Skeletal muscle tissue (tissue), 4 donors: ENCODE data around the gene ELP2. TPM values are rescaled to one million over a fixed set of nuclear protein-coding genes. Genes with fewer than 3 reads are reported as not detected.

Source experiments
- H3K27ac ChIP-seq: one replicate; pipeline ENCODE4 v1.7.0; 2013; ENCODE audit warnings: mild to moderate bottlenecking, low read depth, low read length, inconsistent platforms
- H3K27me3 ChIP-seq, 3 donors: one replicate each; pipeline ENCODE4 v1.7.0; 2013; ENCODE audit warnings: low read length in 3 of 3; ENCODE audit not compliant: control insufficient read depth in 3 of 3, insufficient read depth in 3 of 3
- H3K36me3 ChIP-seq, 3 donors: one replicate each; pipeline ENCODE4 v1.7.0; 2013; ENCODE audit warnings: low read length in 3 of 3; ENCODE audit not compliant: control insufficient read depth in 3 of 3, insufficient read depth in 3 of 3
- H3K4me1 ChIP-seq, 3 donors: one replicate each; pipeline ENCODE4 v1.7.0; 2013; ENCODE audit warnings: low read length in 3 of 3, mild to moderate bottlenecking in 3 of 3; ENCODE audit not compliant: control insufficient read depth in 3 of 3, insufficient read depth in 3 of 3
- H3K4me3 ChIP-seq, 3 donors: one replicate each; pipeline ENCODE4 v1.7.0; 2013; ENCODE audit warnings: low read length in 3 of 3
- H3K9ac ChIP-seq, 3 donors: one replicate each; pipeline ENCODE4 v1.7.0; 2013; ENCODE audit warnings: low read length in 3 of 3, mild to moderate bottlenecking in 3 of 3, moderate library complexity in 2 of 3, low read depth in 1 of 3
- H3K9me3 ChIP-seq, 3 donors: one replicate each; pipeline ENCODE4 v1.7.0; 2013; ENCODE audit warnings: low read length in 3 of 3; ENCODE audit not compliant: control insufficient read depth in 3 of 3
- total RNA-seq: library from RNA; depleted of rRNA; stranded (reverse); fragments of >200 nt; gene quantifications from one replicate; pipeline ENCODE4 v1.2.3, GENCODE V29; 2014
- donor health status: Osteomylitis.

The ELP2 gene
- total RNA-seq, 1 donor from 2014 or later: 156 TPM

DNA sequence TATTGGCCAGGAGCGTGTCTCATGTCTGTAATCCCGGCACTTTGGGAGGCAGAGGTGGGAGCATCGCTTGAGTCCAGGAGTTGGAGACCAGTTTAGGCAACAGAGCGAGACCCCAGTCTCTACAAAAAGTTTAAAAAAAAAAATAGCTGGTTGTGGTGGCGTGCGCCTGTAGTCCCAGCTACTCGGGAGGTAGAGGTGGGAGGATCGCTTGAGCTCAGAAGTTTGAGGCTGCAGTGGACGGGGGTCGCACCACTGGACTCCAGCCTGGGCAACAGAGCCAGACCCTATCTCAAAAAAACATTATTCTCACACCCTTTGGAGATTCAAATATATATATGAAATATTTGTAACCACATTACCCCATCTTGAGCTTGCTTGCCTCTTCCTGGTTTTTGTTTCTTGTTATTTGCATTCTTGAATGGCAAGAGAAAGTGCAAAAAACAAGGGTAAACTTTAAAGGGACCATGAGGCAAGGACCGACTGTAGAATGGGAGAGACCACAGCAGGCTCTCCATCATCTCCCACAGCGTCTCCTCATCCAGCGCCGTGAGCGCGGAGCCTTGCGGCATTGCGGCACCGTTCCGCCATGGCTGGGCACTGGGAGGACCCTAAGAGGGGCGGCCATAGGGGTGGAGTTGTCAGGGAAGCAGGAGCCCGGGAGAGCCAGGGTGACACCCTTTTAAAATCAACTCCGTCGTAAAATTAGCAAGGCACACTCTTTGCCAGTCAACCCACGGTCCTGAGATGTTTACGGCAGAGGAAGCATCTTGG lies 1.4 kb downstream of the ELP2 start:
- no peaks in the 10 kb centered on the region for H3K9me3 ChIP-seq
- H3K36me3 ChIP-seq: peaks cover 5 to 11% (median 6%) of the 10 kb centered on the region in 3 donors
- H3K27ac ChIP-seq: no peak overlapping the region
- peak overlapping the region; percentile 96 to 100 (median 99) for H3K9ac ChIP-seq
- H3K27me3 ChIP-seq: no peaks in the 10 kb centered on the region
- peaks cover 13 to 26% (median 14%) of the 10 kb centered on the region in 3 donors for H3K4me1 ChIP-seq
- H3K4me3 ChIP-seq: peak overlapping the region; percentile 97 to 99 (median 99)

DNA sequence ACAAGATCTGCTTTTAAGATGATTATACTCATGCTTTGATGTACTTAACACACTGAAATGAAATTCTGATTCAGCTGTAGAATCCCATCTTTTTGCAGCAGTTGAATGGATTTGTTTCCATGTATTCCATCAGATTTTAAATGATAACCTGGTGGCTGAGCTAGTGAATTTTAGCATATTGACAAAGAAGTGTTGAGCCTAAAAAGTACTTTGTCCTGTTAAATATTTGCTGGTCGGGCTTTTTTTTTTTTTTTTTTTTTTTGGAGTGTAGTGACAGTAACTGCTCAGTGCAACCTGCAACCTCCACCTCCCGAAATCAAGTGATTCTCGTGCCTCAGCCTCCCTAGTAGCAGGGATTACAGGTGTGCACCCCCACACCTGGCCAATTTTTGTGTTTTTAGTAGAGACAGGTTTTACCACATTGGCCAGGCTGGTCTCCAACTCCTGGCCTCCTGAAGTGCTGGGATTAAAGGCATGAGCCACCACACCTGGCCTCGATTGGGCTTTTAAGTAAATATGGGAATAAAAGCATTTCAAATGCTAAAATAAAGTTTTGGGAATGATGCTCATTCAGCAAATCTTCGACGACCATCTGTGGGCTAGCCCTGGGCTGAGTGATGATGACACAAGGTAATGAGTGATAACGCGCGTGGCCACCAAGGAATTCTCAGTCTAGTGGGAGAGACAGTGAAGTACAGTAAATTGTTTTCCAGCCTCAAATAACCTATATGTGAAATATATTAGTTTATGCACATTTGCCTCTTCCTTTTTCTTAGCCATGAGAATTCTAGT lies 2.2 kb downstream of the ELP2 start:
- H3K36me3 ChIP-seq: peaks cover 3 to 9% (median 6%) of the 10 kb centered on the region in 3 donors
- peaks cover 13 to 26% (median 14%) of the 10 kb centered on the region in 3 donors for H3K4me1 ChIP-seq
- H3K4me3 ChIP-seq: peak overlapping the region in 1 of 3 donors; percentile 99
- no peak overlapping the region for H3K27ac ChIP-seq
- no peaks in the 10 kb centered on the region for H3K9me3 ChIP-seq
- H3K27me3 ChIP-seq: no peaks in the 10 kb centered on the region
- H3K9ac ChIP-seq: no peak overlapping the region

DNA sequence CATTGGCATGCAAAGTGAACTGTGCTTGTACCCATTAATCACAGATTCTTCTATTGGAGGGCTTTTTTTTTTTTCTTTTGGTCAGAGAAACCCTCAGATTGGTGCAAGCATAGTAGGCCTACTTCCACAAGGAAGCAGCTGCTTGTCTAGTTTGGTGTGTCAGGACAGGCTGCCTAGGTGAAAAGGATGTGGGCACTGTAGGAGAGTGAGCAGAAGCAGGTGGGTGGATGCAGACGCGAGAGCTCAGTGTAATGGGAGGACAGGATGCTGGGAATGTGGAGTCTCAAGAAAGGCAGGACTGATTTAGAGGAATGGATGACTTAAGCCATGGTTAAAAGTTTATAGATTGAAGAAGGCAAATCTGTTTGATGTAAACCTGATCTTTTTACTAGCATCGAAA lies 3.1 kb downstream of the ELP2 start:
- H3K36me3 ChIP-seq: peaks cover 4 to 14% (median 6%) of the 10 kb centered on the region in 3 donors
- H3K4me3 ChIP-seq: no peak overlapping the region
- H3K9ac ChIP-seq: no peak overlapping the region
- H3K9me3 ChIP-seq: no peaks in the 10 kb centered on the region
- no peak overlapping the region for H3K27ac ChIP-seq
- peaks cover 13 to 25% (median 14%) of the 10 kb centered on the region in 3 donors for H3K4me1 ChIP-seq
- no peaks in the 10 kb centered on the region for H3K27me3 ChIP-seq

DNA sequence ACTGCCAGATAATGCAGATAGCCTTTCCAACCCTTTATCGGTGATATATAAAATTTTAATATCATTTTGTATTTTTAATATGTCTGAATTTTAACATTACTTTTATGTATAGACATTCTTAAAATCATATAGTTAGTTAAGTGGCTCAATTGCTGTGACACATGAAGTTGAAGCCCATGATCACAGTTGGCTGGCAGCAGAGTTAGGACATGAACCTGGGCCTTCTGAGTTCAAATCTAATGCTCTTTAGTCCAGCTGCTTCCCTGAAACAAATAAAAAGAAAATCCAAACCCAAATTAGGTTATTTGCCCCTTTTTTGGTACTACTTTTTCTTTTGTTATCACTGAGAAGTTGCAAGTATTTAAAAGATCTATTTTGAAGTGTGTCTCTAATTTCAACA lies 5.6 kb downstream of the ELP2 start:
- H3K9me3 ChIP-seq: no peaks in the 10 kb centered on the region
- no peaks in the 10 kb centered on the region for H3K27me3 ChIP-seq
- no peak overlapping the region for H3K9ac ChIP-seq
- H3K4me1 ChIP-seq: peaks cover 6 to 16% (median 9%) of the 10 kb centered on the region in 3 donors
- H3K4me3 ChIP-seq: no peak overlapping the region
- peaks cover 15 to 30% (median 21%) of the 10 kb centered on the region in 3 donors for H3K36me3 ChIP-seq
- no peak overlapping the region for H3K27ac ChIP-seq

DNA sequence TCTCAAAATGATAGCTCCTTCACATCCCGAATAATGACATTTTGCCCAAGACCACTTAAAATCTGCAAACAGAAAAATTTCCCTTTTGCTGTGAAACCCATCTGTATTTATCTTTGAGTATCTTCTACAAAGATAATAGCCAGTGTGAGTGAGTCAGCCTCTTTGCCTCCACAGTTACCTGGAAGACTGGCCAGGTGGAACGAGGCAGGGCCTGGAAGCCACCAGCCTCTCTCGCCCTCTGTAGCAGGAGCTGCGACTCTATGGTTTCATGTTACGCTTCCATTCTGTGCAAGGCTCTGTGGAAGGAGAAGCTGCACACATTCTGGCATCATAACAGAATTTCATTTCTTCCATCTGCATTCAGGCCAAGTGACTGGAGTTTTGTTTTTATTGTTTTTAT lies 9.5 kb downstream of the ELP2 start:
- Histone ChIP-seq H3K27me3 (no peaks in the 10 kb centered on the region), H3K9ac (no peak overlapping the region), H3K9me3 (no peaks in the 10 kb centered on the region), H3K4me1 (no peaks in the 10 kb centered on the region), H3K36me3 (peaks cover 15 to 51% (median 39%) of the 10 kb centered on the region in 3 donors), H3K27ac (no peak overlapping the region), H3K4me3 (no peak overlapping the region)

- no peaks in the 10 kb centered on the region for H3K9me3 ChIP-seq
- H3K27me3 ChIP-seq: no peaks in the 10 kb centered on the region
- no peak overlapping the region for H3K27ac ChIP-seq
- no peak overlapping the region for H3K9ac ChIP-seq
- H3K4me3 ChIP-seq: no peak overlapping the region
- H3K36me3 ChIP-seq: peaks cover 22 to 71% (median 53%) of the 10 kb centered on the region in 3 donors
- no peaks in the 10 kb centered on the region for H3K4me1 ChIP-seq
Observed at GRCh38 chr18:36141576-36141975, 11.9 kb downstream of the ELP2 start.

- Histone ChIP-seq H3K27ac (no peak overlapping the region), H3K36me3 (peaks cover 28 to 72% (median 58%) of the 10 kb centered on the region in 3 donors), H3K4me3 (no peak overlapping the region), H3K9me3 (no peaks in the 10 kb centered on the region), H3K9ac (no peak overlapping the region), H3K4me1 (no peaks in the 10 kb centered on the region), H3K27me3 (no peaks in the 10 kb centered on the region)
Observed at GRCh38 chr18:36142751-36143150, 13.1 kb downstream of the ELP2 start.

DNA sequence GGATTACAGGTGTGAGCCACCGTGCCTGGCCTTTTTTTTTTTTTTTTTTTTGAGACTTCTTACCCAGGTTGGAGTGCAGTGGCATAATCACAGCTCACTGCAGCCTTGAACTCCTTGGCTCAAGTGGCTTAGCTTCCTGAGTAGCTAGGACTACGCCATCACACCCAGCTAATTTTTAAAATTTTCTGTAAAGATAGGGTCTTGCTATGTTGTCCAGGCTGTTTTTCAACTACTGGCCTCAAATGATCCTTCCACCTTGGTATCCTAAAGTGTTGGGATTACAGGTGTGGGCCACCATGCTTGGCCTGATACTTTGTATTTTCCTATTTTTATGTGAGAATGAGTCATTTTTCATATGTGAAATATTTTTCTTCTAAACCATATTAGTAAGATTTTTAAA lies 13.7 kb downstream of the ELP2 start:
- Histone ChIP-seq H3K27ac (no peak overlapping the region), H3K27me3 (no peaks in the 10 kb centered on the region), H3K4me1 (no peaks in the 10 kb centered on the region), H3K9ac (no peak overlapping the region), H3K9me3 (no peaks in the 10 kb centered on the region), H3K36me3 (peaks cover 26 to 69% (median 58%) of the 10 kb centered on the region in 3 donors), H3K4me3 (no peak overlapping the region)

- Histone ChIP-seq H3K9ac (no peak overlapping the region), H3K27me3 (no peaks in the 10 kb centered on the region), H3K27ac (no peak overlapping the region), H3K36me3 (peaks cover 30 to 66% (median 53%) of the 10 kb centered on the region in 3 donors), H3K9me3 (no peaks in the 10 kb centered on the region), H3K4me3 (no peak overlapping the region), H3K4me1 (no peaks in the 10 kb centered on the region)
Observed at GRCh38 chr18:36149514-36150289, 20.0 kb downstream of the ELP2 start.
